Measurements from ENCODE around the gene CD8B.
"Not testable (repeated sequence)": the region's sequence is repeated elsewhere in the genome, so short reads cannot be mapped to it uniquely, and the experiment has no call there.

CD8B gene

DNA sequence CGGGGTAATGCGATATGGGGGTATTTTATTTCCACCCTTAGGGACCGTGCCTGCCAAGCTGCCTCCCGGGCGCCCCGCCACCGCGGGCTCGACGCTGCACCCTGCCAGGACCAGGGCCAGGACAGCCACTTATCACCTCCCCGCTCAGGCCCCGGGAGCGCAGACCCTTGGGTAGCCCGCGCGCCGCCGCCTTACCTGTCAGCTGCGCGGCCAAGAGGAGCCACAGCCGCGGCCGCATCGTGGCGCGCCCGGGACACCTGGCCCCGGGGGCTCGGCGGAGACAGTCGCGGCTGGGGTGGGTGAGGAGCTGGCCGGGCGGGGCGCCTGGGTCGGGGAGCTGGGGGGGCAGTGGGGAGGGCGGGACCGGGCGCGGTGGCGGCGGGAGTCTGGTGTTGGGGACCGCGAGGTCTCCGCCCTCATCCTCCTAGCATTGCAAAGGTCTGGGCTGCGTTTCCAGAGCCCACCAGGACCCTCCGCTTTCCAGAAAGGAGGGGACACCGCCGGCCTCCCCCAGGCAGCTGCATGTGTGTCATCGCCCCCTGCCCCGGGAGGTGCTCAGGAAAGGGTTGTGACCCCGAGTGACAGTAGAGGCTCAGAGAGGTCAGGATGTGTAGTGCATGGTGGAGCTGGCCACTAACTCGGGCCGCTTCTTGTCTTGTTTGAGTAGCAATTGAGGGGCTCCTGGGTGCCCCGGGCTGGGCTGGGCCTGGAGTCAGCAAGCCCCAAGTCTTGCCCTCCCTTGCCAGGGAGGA is at the start of gene CD8B:
CD8B (minus strand) TSS at position 259 of the 752 bp plus-strand sequence; CDS start at position 238, 21 bp downstream.
- DNase-seq, result not testable (repeated sequence)

DNA sequence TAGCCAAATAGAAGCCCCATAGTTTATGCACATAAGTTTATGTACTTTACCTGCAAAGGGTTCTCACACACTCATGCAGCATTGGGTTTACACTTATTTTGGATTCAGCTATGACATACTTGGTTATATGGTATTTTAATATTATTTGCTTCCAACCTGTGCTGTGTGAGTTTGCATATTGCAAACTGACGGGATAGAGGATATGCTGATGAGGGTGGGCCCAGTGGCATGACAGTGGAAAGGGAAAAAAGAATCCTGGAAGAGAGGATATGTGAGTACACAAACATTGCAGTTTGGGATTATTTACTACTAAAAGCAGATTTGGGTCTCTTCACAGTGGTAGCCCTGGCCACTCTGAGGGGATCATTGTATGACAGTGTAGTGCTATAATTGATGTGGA is 44.2 kb upstream of the CD8B start:
- DNase-seq, result not testable (repeated sequence)

DNA sequence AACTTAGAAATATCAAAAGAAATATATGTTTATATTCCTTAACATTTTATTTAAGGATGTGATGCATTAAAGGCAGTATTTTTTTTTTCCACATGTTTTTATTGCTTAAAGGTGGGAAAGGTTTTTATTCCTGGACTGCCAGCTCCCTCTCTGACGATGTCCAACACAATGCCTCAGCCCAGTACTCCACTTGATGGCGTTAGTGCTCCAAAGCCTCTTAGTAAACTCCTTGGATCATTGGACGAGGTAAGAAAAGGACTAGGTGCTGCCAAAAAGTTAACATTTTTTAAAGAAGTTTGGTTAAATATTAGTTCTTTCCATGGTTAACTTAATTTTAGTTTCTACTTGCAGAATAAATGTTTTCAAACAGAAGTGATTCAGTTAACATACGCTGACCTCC is 39.0 kb upstream of the CD8B start:
- DNase-seq, result not testable (repeated sequence)

DNA sequence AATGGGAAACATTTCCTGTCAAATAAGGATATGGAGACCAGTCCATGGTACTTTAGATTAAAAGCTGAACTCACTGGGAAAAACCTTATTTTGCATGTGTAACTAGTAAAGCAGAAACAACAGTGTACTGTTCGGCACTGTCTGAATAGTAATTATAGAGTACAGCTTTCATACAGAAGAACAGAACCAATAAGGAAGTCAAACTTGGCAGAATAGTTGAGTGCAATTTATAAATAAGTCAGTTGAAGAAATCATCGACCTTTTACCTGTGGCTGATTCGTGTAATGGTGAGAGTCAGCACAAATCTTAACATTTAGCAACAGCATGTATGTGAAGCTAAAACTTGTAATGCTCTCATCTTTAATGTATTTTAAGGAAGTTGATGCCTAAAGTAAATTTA is 24.3 kb upstream of the CD8B start:
- DNase-seq, result not testable (repeated sequence)

DNA sequence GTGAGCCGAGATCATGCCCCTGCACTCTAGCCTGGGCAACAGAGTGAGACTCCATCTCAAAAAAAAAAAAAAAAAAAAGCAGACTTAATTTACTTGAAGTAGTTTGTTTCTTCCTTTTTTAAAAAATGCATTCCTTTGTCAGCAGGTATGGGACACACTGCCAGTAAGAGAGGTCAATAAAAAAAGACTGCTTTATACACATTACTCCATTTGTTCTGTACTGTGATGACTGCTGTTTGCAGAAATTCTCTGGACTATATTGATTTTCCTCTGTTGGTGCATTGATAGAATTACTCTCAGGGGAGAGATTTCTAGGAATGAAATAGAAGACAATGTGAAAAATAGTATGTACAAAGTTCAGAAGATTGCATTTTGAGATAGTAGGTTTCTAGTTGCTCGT is 21.2 kb upstream of the CD8B start:
- DNase-seq, result not testable (repeated sequence)

DNA sequence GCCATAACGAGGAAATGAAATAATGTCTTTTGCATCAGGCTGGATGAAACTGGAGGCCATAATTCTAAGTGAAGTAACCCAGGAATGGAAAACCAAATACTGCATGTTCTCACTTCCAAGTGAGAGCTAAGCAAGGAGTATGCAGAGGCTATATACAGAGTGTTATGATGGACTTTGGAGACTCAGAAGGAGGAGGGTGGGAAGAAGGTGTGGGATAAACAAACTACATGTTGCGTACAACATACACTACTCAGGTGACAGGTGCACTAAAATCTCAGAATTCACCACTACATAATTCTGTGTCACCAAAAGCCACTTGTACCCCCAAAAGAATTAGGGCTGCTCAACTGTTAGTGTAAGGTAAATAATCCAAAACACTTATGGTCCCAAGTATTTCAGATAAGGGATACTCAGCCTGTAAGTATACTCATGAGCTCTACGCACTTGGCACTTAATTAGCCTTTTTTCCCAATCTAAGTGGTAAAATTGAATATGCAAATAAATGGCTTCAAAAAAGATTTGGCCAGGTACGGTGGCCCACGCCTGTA is 20.5 kb upstream of the CD8B start:
- not testable (repeated sequence) for DNase-seq

GRCh38 chr2:86878986-86879385 is 17.3 kb upstream of the CD8B start:
- not testable (repeated sequence) for DNase-seq

DNA sequence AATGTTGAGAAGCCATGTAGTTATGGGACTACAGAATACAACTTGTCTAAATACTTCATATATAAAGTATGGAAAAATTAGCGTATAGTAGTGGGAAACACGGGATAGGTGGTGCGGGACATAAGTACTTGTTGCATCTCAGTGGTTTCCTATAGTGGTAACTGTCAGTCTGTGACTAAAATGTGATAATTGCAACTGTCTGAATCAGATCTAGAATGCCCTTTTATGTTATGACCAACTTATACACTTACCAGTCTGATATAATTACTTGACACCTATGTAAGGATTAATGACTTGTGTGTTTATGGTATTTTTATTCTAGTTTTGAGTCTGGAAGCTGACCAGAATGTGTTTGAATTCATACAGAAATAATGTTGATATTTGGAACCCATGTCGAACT is 9.3 kb upstream of the CD8B start:
- DNase-seq, result not testable (repeated sequence)

GRCh38 chr2:86868895-86869468 is 7.3 kb upstream of the CD8B start:
- DNase-seq, result not testable (repeated sequence)

GRCh38 chr2:86862380-86862703 is 656 bp upstream of the CD8B start:
- not testable (repeated sequence) for DNase-seq

- DNase-seq, result not testable (repeated sequence)
Observed at GRCh38 chr2:86861175-86861574, 511 bp downstream of the CD8B start.

DNA sequence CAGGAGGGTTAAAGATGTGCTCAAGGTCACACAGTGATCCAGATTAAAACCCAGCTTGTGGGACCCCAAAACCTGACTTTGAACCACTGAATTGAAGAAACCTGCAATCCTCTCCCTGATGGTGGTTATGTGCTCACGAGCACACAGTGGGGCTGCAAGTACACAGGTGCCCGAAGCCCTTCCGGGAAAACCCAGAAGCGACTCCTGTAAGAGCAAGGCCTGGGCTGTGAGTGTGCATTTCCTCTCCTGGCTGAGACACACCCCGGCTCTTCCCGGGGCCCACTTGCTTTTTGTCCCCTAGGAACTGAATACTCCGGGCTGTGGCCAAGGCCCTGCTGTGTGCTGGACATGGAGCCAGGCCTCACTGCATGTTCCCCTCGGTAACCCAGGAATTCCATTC is 1.1 kb downstream of the CD8B start:
- not testable (repeated sequence) for DNase-seq

GRCh38 chr2:86857688-86858087 is 4.0 kb downstream of the CD8B start:
- DNase-seq, result not testable (repeated sequence)

DNA sequence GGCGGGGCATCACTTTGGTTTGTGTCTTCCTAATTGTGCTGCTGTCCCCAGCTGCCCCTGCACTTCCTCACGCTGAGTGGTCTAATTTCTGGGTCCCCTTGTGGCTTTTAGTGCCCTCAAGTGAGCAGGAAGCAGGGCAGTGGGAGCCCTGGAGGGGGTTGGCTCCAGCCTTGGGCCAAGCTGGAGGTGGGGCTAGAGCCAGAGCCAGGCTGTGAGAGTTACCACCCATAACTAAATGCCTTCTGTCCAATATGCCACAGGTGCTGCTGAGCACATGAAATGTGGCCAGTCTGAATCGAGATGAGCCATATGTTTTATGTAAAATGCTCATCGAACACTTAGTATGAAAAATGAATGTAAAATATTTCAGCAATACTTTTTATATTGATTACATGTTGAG is 5.2 kb downstream of the CD8B start:
- not testable (repeated sequence) for DNase-seq

DNA sequence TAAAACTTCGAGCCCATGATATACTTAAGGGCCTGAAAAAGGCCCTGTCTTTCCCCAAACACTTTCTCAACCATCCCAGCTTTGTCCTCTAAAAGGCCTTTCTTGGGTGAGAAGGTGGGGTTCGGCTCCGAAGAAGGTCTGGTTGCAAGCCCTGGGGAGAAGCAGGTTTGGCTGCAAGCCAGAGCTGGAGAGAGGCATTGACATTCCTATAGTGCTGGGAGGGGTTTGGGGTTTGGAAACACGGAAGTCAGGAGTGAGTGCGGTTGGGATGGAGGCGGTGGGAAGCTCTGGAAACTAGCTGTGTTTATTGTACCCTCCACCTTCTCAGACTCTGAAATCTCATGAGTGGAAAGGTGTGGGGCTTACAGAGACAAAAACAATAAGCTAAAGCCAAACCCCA is 5.7 kb downstream of the CD8B start:
- not testable (repeated sequence) for DNase-seq

GRCh38 chr2:86851581-86851980 is 10.1 kb downstream of the CD8B start:
- not testable (repeated sequence) for DNase-seq

DNA sequence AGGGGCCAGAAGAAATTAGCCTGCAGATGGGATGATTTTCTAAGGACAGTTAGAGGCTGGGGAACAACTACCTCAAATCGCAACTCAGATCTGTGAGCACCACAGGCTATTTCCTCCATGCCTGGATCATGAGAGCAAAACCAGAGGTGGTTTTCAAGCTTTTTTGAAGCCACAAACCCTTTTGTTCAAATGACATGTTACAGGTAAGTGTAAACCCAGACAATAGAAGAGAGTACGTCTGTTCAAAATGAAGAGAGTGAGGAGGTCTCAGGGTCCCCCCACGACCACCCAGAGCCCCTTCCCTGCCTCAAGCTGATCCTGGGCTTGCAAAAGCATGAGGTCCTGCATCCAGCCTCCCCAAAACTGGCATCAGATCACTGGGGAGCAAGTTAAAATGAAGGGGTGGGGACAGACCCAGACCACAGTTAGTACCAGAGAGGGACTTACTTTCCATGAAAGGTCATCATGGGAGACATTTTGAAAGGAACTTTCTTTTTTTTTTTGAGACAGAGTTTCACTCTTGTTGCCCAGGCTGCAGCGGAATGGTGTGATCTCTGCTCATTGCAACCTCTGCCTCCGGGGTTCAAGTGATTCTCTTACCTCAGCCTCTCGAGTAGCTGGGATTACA is 19.0 kb downstream of the CD8B start:
- DNase-seq, result not testable (repeated sequence)

DNA sequence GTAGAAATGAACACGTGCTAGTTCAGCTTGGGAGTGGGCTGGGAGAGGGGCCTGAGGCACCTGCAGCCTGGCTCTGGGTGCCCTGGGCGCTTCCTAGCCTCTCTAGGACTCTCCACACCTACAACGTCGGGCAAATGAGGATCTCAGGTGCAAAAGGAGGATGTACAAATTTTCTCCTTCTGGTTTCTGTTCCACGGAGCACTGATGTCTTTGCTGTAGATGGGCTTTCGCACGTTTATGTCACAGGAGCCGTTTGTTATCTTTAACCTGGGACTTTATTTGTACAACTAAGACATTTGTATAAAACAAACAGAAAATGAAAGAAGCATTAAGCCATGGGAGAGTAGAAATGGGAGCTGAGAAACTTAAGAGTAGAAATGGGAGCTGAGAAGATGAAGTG is 20.4 kb downstream of the CD8B start:
- not testable (repeated sequence) for DNase-seq

DNA sequence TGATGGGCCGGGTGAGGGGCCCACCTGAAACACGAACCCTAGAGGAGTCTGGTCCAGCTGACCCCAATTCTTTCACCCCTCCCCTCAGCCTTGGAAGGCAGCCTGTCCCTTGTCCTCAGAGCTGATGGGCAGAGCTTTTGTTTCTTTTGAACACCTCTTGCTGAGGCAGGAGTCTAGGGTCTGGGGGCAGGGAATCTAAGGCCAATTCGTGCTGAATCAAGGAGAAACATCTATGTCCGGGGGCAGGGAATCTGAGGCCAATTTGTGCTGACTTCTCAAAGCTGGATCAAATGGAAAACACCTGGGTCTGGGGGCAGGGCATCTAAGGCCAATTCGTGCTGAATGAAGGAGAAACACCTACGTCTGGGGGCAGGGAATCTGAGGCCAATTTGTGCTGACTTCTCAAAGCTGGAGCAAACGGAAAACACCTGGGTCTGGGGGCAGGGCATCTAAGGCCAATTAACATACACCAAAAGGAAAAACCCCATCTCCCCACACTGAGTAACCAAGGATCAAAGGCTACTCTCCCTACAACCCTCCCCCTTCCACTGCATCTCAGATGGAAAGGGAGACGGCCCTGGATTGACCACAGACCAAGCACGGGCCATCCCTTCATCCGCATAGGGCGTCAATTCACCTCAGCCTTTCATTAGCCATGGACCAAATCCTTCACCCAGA is 21.7 kb downstream of the CD8B start:
- not testable (repeated sequence) for DNase-seq

- DNase-seq, result not testable (repeated sequence)
Observed at GRCh38 chr2:86839455-86839854, 22.2 kb downstream of the CD8B start.

DNA sequence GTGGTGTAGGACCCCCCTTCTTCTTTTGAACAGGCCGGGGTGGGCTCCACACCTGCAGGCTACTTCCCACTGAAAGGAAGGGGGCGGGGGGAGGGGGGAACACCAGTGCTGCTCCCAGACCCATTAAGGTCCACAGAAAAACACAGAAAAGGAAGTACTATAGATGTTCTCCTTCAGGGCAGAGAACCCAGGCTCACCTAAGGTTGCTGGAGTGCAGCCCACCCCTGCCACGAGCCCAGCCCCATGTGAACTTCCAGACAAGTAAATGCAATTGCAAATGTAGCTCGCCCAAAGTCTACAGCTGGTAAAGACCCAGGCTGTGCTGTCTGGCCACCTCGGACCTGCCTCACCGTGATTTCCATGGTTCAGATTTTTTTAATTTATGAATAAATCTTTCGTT is 24.0 kb downstream of the CD8B start:
- DNase-seq, result not testable (repeated sequence)

GRCh38 chr2:86836915-86837695 is 24.6 kb downstream of the CD8B start:
- DNase-seq, result peak in 1 of 2 donors; percentile 68
